ENCODE results near the gene BBC3.

The BBC3 gene

DNA sequence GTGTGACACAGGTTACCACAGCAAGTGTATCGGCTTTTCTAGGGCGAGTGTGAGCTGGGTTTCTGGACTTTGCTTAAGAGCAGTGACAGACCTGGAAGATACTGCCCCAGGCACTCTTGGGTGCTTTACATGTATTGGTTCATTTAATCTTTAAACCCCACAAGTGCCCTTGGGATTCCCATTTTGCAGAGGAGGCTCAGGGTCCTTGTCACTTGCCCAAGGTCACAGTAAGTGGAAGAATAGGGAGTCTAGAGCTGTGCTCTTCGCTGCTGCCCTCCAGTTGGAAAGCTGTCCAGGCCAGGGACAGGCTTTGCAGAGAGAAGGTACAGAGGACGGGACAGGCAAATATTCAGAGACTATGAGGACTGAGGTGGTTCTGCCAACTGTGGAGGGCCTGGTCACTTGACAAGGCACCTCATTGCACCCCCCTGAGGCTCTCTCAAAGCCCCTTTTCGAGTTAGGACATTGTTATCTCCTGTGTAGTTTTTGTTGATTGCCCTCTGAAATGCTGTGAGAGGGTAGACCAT, 42.4 kb downstream of the BBC3 start:
- no peak for DNase-seq

DNA sequence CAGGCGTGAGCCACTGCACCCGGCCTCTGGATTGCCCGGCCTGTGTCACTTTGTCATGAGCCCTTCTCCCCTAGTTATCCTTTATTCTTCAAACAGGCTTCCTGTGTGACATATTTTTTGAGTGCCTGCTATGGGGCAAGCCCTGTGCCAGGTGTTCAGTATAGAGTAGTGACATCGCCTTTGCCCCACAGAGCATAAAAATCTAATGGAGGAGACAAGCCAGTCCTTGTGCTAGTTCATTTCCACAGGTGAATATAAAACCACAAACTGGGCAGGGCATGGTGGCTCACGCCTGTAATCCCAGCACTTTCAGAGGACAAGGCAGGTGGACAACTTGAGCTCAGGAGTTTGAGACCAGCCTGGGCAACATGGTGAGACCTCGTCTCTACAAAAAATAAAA, 43.2 kb downstream of the BBC3 start:
- no peak for DNase-seq

DNA sequence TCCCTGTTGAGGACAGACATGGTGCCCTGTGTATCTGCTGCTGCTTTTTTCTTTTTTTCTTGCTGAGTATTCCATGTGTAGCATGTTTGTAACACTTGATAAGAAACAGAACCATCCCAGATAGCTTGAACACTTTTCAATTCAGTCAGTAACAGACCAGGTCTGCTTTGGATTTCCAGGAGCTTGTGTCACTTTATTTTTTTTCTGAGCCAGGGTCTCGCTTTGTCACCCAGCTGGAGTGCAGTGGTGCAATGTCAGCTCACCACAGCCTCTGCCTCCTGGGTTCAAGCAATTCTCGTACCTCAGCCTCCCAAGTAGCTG, 43.7 kb downstream of the BBC3 start:
- DNase-seq: no peak

DNA sequence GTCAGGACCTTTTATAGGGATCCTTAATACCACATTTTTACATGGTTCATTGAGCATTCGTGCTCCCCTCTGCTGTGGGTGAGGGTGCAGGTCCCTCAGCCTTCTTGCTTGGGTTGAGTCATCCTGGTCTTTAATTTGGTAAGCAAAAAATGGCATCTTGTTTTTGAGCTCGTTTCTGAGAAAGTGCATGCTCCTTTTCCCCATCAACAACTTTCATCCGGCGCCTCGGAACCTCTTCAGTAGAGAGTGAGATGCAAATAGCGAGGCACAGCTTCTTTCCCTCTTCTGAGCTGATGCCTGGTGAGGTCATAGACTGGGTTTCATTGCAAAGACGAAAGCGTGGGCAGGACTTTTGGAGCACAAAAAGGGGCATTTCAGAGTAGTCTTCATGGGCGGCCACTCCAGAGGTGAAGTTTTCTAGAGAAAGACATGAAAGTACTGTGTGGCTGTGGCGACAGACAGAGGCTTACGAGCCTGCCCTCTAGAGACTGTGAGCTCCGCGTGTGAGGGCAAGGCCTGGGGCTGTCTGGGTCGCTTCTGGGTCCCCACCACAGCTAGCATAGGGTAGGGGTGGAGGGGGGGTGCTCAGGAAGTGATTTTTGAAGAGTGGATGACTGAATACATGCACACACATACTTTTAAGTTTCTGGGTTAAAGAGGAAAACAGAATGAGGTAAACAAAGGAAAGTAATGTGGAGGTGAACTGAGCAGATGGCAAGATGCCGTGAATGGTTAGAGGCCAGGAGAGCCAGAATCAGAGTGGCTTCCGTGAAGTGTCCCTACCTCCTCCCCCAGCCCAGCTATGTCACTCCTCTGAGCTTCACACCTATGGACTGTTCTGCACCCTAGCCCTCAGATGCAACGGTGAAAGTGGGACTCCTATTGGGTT, 44.3 kb downstream of the BBC3 start:
- DNase-seq: peak; percentile 81 to 87

DNA sequence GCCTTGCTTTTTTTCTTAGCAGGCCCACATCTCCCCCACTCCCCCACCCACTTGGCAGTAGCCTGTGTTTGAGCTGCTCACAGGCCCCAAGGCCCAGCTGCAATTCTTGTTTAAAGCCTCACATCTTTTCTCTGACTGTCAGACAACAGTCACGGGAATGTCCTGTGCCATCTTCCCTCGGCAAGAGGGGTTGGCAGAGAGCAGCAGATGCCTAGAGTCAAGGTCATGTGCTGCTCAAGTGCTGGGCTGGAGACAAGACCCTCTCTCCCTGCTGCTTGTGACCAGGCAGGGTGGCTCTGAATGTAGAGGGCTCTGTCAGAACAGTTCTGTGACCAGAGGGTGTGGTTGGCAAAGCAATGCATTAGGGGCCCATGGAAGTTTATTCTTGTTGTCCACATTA, 47.4 kb downstream of the BBC3 start:
- DNase-seq: no peak

DNA sequence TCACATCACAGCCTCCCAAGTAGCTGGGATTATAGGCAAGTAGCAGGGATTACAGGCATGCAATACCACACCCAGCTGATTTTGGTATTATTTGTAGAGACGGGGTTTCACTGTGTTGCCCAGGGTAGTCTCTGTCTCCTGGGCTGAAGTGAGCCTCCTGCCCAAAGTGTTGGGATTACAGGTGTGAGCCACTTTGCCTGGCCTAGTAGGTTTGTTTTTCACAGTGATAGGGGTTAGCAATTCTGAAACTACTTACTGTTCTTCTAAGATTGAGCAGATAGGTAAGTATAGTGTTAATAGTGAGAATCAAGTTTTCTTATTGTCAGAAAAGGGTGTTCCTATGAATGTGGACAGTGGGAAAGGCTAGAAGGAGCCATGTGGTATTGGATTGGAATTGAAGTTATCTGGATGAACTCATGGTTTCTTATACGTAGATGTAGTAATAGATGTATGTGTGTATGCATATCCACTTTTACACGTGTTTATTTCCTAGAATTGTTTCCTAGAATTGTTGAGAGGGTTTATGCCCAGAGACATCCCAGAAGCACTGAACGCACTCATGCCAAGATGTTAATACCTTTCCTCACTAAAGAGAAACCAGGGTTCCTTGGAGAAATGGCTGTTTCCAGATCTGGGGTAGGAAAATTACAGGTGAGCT, 51.2 kb downstream of the BBC3 start:
- no peak for DNase-seq

DNA sequence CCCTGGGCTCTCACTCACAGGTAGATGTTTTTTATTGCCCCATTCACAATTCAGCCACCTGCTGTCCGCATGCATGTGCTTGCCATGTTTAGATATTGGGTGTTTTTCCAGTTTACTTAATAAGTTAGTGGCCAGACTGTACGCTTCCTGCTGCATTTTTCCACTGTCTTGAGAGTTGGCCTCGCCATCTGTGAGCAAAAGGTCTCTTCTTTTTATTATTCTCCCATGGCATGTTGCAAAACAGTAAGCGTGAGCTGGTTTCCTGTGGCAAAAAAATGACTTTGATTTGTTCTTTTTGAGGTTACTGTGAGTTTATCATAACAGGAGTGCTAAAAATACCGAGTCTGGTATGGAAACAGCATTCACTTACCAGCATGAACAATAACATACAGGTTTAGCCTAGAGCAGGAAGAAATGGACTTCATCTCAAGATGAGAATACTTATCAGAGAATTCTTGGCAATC, 54.3 kb downstream of the BBC3 start:
- DNase-seq: peak; percentile 45 to 51

DNA sequence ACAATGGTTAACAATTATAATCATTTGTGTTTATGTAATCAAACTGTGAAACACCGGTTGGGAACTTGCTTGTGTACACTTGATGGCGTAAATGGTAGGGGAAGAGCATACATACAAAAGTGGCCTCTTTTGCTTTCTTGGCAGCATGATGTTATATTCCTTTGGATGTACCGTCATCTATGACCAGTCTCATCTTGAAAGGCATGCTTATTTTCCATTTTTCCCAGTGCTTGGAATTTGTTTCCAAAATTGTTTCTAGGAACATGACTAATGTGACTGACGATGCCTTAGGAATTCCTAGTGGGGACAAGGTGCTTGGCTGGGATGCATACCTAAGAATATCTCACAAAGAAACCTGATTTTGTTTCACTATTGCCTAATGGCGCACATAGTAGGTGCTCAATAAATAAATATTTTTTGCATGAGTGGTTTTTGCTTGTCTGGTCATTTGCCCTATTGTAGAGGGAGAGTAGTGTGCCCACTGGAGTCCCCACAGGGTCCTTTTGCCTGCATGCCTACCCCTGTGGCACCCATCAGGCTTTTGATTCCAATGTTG, 54.9 kb downstream of the BBC3 start:
- no peak for DNase-seq

DNA sequence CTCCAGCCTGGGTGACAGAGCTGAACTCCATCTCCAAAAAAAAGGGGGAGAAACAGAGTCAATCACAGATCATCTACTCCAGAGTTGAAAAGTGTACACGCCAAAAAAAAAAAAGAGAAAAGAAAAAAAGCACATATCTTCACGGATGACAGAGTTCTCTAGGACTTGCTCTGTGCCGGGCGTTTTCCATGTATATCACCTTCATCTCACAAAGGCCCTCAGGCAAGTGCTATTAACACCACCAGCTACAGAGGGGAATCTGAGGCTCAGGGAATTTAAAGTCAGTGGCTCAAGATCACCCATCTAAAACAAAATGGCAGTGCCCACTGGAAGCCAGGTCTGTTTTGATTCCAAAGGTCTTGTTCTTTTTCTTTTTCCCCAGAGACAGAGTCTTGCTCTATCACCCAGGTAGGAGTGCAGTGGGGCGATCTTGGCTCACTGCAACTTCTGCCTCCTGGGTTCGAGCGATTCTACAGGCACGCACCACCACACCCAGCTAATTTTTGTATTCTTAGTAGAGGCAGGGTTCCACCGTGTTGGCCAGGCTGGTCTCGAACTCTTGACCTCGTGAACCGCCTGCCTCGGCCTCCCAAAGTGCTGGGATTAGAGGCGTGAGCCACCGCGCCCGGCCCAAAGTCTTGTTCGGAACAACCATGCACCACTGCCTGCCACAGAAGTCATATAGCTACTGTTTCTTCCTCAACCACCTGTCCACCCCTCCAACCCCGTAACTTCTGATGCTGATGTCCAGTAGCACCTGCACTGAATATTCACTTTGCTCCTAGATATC, 58.1 kb downstream of the BBC3 start:
- no peak for DNase-seq

Measured in activated CD4-positive, alpha-beta T cell treated with anti-CD3 and anti-CD28 coated beads for 4 hours (primary cell).